Right hindlimb (tissue), 1 donor: ENCODE data around the gene PIAS4.
A peak's percentile ranks its signal among the peaks of the same experiment; 100 is the strongest.

Source experiments
- DNase-seq: peaks from one replicate; pipeline ENCODE4 v3.0.0-alpha.2; 2018

Gene PIAS4

GRCh38 chr19:4080473-4080872, 72.9 kb downstream of the PIAS4 start:
- no peak for DNase-seq

GRCh38 chr19:4081441-4082129, 74.0 kb downstream of the PIAS4 start:
- peak; percentile 20 for DNase-seq

- no peak for DNase-seq
Observed at GRCh38 chr19:4082172-4082571, 74.6 kb downstream of the PIAS4 start.

- DNase-seq, result peak; percentile 76
Observed at GRCh38 chr19:4083677-4084546, 76.4 kb downstream of the PIAS4 start.

GRCh38 chr19:4084547-4084877, 77.0 kb downstream of the PIAS4 start:
- DNase-seq, result peak; percentile 18

- DNase-seq, result no peak
Observed at GRCh38 chr19:4086411-4086867, 78.9 kb downstream of the PIAS4 start.

- DNase-seq, result no peak
Observed at GRCh38 chr19:4087787-4088679, 80.5 kb downstream of the PIAS4 start.

GRCh38 chr19:4088975-4089374, 81.4 kb downstream of the PIAS4 start:
- no peak for DNase-seq
